ENCODE results near the gene SLC1A7. TPM values are rescaled to one million over a fixed set of nuclear protein-coding genes. Genes with fewer than 3 reads are reported as not detected.

Gene SLC1A7
- total and polyA plus RNA-seq, 7 donors: 0.04 to 6.2 (median 0.36) TPM

- ATAC-seq (no peak), DNase-seq (no peak)
- H3K36me3 ChIP-seq (ENCODE audit: insufficient read depth in 1 of 2, low read depth in 1 of 2): no peaks in the 10 kb centered on the region
- no peaks in the 10 kb centered on the region for H3K4me1 ChIP-seq
- TF ChIP-seq CTCF (IDR thresholded peaks at IDR 0.05): no peak
- no peak overlapping the region for H3K4me3 ChIP-seq
- intact Hi-C loops (cut with DNase I): no loop called here
- peak overlapping the region; percentile 16 for H3K27ac ChIP-seq
- no peaks in the 10 kb centered on the region for H3K27me3 ChIP-seq (ENCODE audit: insufficient read depth in 3 of 3, low read length in 2 of 3)
- H3K9me3 ChIP-seq: peaks cover 9% of the 10 kb centered on the region
Observed at GRCh38 chr1:53139951-53140361, 2.5 kb downstream of the SLC1A7 start.

GRCh38 chr1:53138991-53139884 lies 3.2 kb downstream of the SLC1A7 start:
- Histone ChIP-seq H3K9me3 (peaks cover 9% of the 10 kb centered on the region), H3K27me3 (ENCODE audit: insufficient read depth in 3 of 3, low read length in 2 of 3) (no peaks in the 10 kb centered on the region), H3K4me1 (no peaks in the 10 kb centered on the region), H3K4me3 (no peak overlapping the region), H3K27ac (peak overlapping the region; percentile 21), H3K36me3 (ENCODE audit: insufficient read depth in 1 of 2, low read depth in 1 of 2) (no peaks in the 10 kb centered on the region)
- ATAC-seq (no peak), DNase-seq (no peak)
- intact Hi-C loops (cut with DNase I): no loop called here
- 78 to 89% (median 85%) methylated on average over 8 of the region's 8 CpGs for WGBS, 3 donors
- no peak for TF ChIP-seq CTCF (IDR thresholded peaks at IDR 0.05)

GRCh38 chr1:53137729-53138128 lies 4.7 kb downstream of the SLC1A7 start:
- Histone ChIP-seq H3K9me3 (peaks cover 9% of the 10 kb centered on the region), H3K4me3 (no peak overlapping the region), H3K36me3 (ENCODE audit: insufficient read depth in 1 of 2, low read depth in 1 of 2) (no peaks in the 10 kb centered on the region), H3K4me1 (no peaks in the 10 kb centered on the region), H3K27me3 (ENCODE audit: insufficient read depth in 3 of 3, low read length in 2 of 3) (no peaks in the 10 kb centered on the region), H3K27ac (no peak overlapping the region)
- WGBS, 3 donors: 89 to 97% (median 92%) methylated on average over 1 of the region's 1 CpG
- ATAC-seq (no peak), DNase-seq (no peak)
- no peak for TF ChIP-seq CTCF (IDR thresholded peaks at IDR 0.05)
- intact Hi-C loops (cut with DNase I): no loop called here

- DNase-seq (no peak), ATAC-seq (peak in 1 of 4 donors; percentile 41)
- Histone ChIP-seq H3K9me3 (peaks cover 9% of the 10 kb centered on the region), H3K36me3 (ENCODE audit: insufficient read depth in 1 of 2, low read depth in 1 of 2) (no peaks in the 10 kb centered on the region), H3K27ac (no peak overlapping the region), H3K27me3 (ENCODE audit: insufficient read depth in 3 of 3, low read length in 2 of 3) (no peaks in the 10 kb centered on the region), H3K4me3 (no peak overlapping the region), H3K4me1 (no peaks in the 10 kb centered on the region)
- no peak for TF ChIP-seq CTCF (IDR thresholded peaks at IDR 0.05)
- 56 to 71% (median 66%) methylated on average over 4 of the region's 4 CpGs for WGBS, 3 donors
- intact Hi-C loops (cut with DNase I): no loop called here
Observed at GRCh38 chr1:53135735-53136114, 6.7 kb downstream of the SLC1A7 start.

Data from psoas muscle (tissue), 8 donors.